Endodermal cell (in vitro differentiated cells): Measurements from ENCODE around the gene PURA. TPM values are rescaled to one million over a fixed set of nuclear protein-coding genes. Genes with fewer than 3 reads are reported as not detected.
"Not testable (repeated sequence)": the region's sequence is repeated elsewhere in the genome, so short reads cannot be mapped to it uniquely, and the experiment has no call there.

Source experiments
- DNase-seq: peaks from one replicate; pipeline ENCODE4 v3.0.0-alpha.2; 2017
- H3K27ac ChIP-seq: 2 replicates; pipeline ENCODE4 v1.5.1; 2013; ENCODE audit warnings: mild to moderate bottlenecking, low read depth, low read length, moderate library complexity
- H3K27me3 ChIP-seq: 2 replicates; pipeline ENCODE4 v1.6.1; 2013; ENCODE audit warnings: mild to moderate bottlenecking, low read length, moderate library complexity; ENCODE audit not compliant: insufficient read depth, control insufficient read depth, poor library complexity, severe bottlenecking
- H3K36me3 ChIP-seq: 2 replicates; pipeline ENCODE4 v1.7.0; 2013; ENCODE audit warnings: mild to moderate bottlenecking, low read length, moderate library complexity; ENCODE audit not compliant: control insufficient read depth, insufficient read depth
- H3K4me1 ChIP-seq: one replicate; pipeline ENCODE4 v1.7.0; 2013; ENCODE audit warnings: low read length; ENCODE audit not compliant: control insufficient read depth, insufficient read depth
- H3K4me3 ChIP-seq: 2 replicates; pipeline ENCODE4 v1.5.1; 2013; ENCODE audit warnings: mild to moderate bottlenecking, low read length, moderate library complexity
- H3K9ac ChIP-seq: 2 replicates; pipeline ENCODE4 v1.6.1; 2013; ENCODE audit warnings: mild to moderate bottlenecking, low read length, moderate library complexity; ENCODE audit not compliant: poor library complexity, severe bottlenecking; ENCODE audit errors: extremely low read depth
- H3K9me3 ChIP-seq: 2 replicates; pipeline ENCODE4 v1.6.1; 2013; ENCODE audit warnings: mild to moderate bottlenecking, low read length, moderate library complexity; ENCODE audit not compliant: control insufficient read depth
- H3K27ac Mint-ChIP-seq: 2 replicates; pipeline ENCODE4 v1.8.0; 2020; ENCODE audit warnings: mixed read lengths
- H3K27me3 Mint-ChIP-seq: 2 replicates; pipeline ENCODE4 v1.8.0; 2021; ENCODE audit warnings: mild to moderate bottlenecking, mixed read lengths; ENCODE audit not compliant: insufficient read depth
- H3K36me3 Mint-ChIP-seq: 2 replicates; pipeline ENCODE4 v1.8.0; 2020; ENCODE audit warnings: low read depth, mixed read lengths
- H3K4me1 Mint-ChIP-seq: 2 replicates; pipeline ENCODE4 v1.8.0; 2020; ENCODE audit warnings: mixed read lengths
- H3K4me3 Mint-ChIP-seq: 2 replicates; pipeline ENCODE4 v1.8.0; 2020; ENCODE audit warnings: mild to moderate bottlenecking, moderate library complexity, mixed read lengths
- H3K9me3 Mint-ChIP-seq: 2 replicates; pipeline ENCODE4 v1.8.0; 2020; ENCODE audit warnings: mild to moderate bottlenecking, mixed read lengths
- CTCF ChIP-seq: fragments of 200-600 bp; sonication (generic); conservative IDR thresholded peaks from 2 replicates; pipeline ENCODE4 v1.5.0; 2021; ENCODE audit warnings: antibody characterized with exemption, mild to moderate bottlenecking
- WGBS, 2 experiments: methylation state at CpG; one replicate each; pipeline versions ENCODE4 v1.1.5 to v1.1.7; 2013; ENCODE audit warnings: missing lambda C conversion rate in 2 of 2, mixed read lengths in 1 of 2; ENCODE audit not compliant: insufficient coverage in 1 of 2, insufficient read length in 1 of 2; 5-methylcytosine and 5-hydroxymethylcytosine counted together
- total RNA-seq, 2 donors: library from RNA; stranded (reverse); fragmentation: NEBNext Ultra II Directional in 1 of 2; extraction: Animal tissue kit (Norgen Biotek cat#: 25700) in 1 of 2; gene quantifications; 2 replicates in 1 of 2; 3 replicates in 1 of 2; pipeline ENCODE4 v1.2.1, GENCODE V29; 2021

Gene PURA
- total RNA-seq, 2 donors from 2014 or later, result 6.8 to 7.7 TPM

GRCh38 chr5:140153255-140153654 is 39.3 kb downstream of the PURA start:
- Mint-ChIP-seq H3K27me3 (peaks cover 15% of the 10 kb centered on the region), H3K27ac (no peak overlapping the region), H3K9me3 (no peaks in the 10 kb centered on the region), H3K4me3 (no peak overlapping the region), H3K36me3 (no peaks in the 10 kb centered on the region), H3K4me1 (peaks cover 16% of the 10 kb centered on the region)
- Histone ChIP-seq H3K27me3 (peaks cover 4% of the 10 kb centered on the region), H3K9ac (no peak overlapping the region), H3K9me3 (no peaks in the 10 kb centered on the region), H3K36me3 (no peaks in the 10 kb centered on the region), H3K27ac (no peak overlapping the region), H3K4me3 (no peak overlapping the region), H3K4me1 (no peaks in the 10 kb centered on the region)
- DNase-seq, result no peak
- WGBS, 2 experiments, result 74 to 76% methylated on average over 6 to 7 of the region's 7 CpGs
- no peak for TF ChIP-seq CTCF

- H3K4me1 Mint-ChIP-seq, result peaks cover 16% of the 10 kb centered on the region
- Histone ChIP-seq H3K4me3 (no peak overlapping the region), H3K27ac (no peak overlapping the region), H3K27me3 (no peaks in the 10 kb centered on the region), H3K9ac (no peak overlapping the region), H3K9me3 (no peaks in the 10 kb centered on the region), H3K36me3 (no peaks in the 10 kb centered on the region), H3K4me1 (no peaks in the 10 kb centered on the region)
- H3K27ac Mint-ChIP-seq, result no peak overlapping the region
- H3K36me3 Mint-ChIP-seq, result no peaks in the 10 kb centered on the region
- H3K9me3 Mint-ChIP-seq, result no peaks in the 10 kb centered on the region
- 10 to 58% methylated on average over 2 to 8 of the region's 8 CpGs for WGBS, 2 experiments
- no peak overlapping the region for H3K4me3 Mint-ChIP-seq
- no peak for TF ChIP-seq CTCF
- no peak for DNase-seq
- peaks cover 14% of the 10 kb centered on the region for H3K27me3 Mint-ChIP-seq
Observed at GRCh38 chr5:140153905-140154304, 40.0 kb downstream of the PURA start.

DNA sequence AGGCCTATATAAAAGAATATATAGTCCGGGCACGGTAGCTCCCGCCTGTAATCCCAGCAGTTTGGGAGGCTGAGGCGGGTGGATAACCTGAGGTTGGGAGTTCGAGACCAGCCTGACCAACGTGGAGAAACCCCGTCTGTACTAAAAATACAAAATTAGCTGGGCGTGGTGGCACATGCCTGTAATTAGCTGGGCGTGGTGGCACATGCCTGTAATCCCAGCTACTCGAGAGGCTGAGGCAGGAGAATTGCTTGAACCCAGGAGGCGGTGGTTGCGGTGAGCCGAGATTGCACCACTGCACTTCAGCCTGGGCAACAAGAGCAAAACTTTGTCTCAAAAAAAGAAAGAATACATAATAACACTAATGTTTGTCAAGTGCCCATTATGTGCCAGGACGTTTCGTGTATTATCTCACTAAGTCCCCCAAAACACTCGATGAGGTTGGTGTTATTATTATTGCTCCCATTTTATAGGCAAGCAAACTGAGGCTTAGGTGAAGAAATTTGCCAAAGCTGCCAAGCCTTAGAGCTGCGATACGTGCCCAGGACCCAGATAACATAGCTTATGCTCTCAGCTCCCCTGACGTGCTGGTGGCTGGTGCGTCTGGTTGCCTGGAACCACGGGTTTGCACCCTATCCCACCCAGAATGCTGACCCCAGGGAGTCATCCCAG is 40.9 kb downstream of the PURA start:
- H3K36me3 Mint-ChIP-seq, H3K9me3 ChIP-seq, H3K4me1 ChIP-seq, H3K4me3 Mint-ChIP-seq, DNase-seq, H3K27ac ChIP-seq, H3K27ac Mint-ChIP-seq, H3K36me3 ChIP-seq, H3K4me3 ChIP-seq, H3K9me3 Mint-ChIP-seq, H3K9ac ChIP-seq, H3K27me3 ChIP-seq: not testable (repeated sequence)
- Mint-ChIP-seq H3K4me1 (peaks cover 16% of the 10 kb centered on the region), H3K27me3 (peaks cover 14% of the 10 kb centered on the region)
- WGBS, 2 experiments, result 93 to 94% methylated on average over 18 to 21 of the region's 21 CpGs
